HS-27A (cell line): ENCODE data around the gene GPR162.
A peak's percentile ranks its signal among the peaks of the same experiment; 100 is the strongest.

ENCODE experiments used
- DNase-seq: peaks from one replicate; pipeline ENCODE4 v3.0.0-alpha.2; 2012; ENCODE audit warnings: low read depth, missing footprints

GPR162 gene

DNA sequence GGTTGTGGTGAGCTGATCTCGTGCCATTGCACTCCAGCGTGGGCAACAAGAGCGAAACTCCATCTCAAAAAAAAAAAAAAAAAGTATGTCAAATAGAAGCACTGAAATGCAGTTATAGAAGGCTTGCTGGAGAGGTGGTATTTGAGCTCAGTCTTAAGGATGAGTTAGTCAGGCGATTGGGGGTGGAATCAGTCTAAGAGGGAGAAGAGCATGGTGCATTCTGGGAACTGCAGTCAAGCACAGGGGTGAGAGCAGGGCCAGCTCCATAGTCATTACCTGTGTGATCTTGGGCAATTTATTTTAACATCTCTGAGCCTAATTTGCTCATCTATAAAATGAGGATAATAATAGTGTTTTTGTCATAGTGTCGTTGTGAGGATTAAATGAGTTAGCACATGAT is 13.3 kb downstream of the GPR162 start:
- DNase-seq, result no peak

DNA sequence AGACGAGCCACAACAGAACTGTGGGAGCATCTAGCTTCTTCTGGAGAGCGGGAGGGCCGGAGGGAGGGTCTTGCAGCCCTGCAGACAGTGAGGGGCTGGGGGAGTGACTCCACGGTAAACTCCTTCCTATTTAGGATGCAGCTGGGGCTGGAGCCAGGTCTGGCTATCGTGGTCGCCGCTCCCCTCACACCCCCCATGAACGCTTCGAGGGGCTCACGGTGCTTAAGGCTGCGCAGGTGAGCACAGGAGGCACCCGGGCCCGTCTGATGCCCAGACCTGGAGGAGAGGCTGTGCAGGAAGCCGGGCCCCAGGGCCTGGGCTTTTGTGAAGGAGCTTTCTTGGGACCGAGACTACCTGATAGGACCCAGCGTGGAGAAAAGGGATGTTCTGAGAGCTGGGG is 15.2 kb downstream of the GPR162 start:
- no peak for DNase-seq

DNA sequence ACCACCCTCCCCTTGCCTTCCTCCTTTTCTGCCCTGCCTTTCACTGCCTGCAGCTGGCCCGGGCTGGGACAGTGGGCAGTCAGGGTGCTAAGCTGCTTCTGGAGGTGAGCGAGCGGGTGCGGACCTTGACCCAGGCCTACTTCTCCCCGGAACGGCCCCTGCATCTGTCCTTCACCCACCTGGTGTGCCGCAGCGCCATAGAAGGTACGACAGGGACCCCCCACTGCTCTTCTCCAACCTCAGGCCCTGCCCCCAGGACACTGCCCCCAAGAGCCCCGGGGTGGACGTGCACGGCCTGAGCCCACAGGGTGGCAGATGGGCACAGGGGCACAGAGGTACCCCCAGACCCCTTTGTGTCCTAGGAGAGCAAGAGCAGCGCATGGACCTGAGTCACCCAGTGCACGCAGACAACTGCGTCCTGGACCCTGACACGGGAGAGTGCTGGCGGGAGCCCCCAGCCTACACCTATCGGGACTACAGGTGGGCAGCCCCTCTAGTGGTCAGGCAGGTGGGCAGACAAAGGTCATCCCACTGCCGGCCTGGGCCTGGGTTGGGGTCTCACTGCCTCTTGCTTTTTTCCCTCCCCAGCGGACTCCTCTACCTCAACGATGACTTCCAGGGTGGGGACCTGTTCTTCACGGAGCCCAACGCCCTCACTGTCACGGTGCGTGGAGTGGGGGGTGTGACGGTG is 15.9 kb downstream of the GPR162 start:
- DNase-seq, result no peak

DNA sequence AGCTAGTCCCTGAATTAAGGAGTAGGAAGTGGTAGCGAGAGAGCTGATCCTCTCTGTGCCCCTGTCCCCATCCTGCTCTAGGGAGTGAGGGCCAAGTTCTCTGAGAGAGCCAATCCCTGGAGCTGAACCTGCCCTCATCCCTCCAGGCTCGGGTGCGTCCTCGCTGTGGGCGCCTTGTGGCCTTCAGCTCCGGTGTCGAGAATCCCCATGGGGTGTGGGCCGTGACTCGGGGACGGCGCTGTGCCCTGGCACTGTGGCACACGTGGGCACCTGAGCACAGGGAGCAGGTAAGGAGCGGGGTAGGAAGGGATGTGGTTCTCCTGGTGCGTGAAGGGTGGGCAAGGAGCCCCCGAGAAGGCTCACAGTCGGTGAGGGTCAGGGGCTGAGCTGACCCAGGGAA is 17.2 kb downstream of the GPR162 start:
- DNase-seq, result no peak

DNA sequence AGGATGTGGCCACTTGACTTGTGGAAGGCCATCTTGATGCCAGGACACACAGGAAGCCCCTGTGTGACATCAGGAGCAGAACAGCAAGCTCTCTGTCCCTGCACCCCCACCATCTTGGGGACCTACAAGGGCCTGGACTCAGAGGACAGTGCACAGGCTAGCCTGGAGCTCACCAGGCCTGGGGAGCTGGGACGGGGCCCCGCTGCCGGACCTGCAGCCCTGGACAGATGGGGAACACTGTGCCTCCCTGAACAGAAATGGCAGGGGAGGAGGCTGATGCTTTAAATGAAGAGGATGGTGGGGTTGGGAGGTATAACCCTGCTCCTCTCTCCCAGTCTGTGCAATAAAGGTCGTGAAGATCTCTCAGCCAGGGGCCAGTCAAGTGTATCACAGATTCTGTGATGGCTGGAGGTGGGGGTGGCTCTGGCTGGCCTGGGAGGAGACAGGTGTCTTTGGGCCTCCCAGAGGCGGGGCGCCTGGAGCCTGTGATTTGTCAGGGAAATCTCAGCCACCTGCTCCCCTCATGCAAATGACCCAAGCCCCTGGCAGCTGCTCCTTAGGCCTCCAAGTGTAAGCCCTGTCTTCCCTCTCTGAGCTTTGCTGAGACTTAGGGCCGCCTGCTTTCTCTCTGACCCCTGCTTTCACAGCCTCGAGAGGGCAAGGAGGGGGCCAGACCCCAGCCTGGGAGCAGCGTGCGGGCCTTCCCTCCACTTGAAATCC is 18.0 kb downstream of the GPR162 start:
- no peak for DNase-seq

DNA sequence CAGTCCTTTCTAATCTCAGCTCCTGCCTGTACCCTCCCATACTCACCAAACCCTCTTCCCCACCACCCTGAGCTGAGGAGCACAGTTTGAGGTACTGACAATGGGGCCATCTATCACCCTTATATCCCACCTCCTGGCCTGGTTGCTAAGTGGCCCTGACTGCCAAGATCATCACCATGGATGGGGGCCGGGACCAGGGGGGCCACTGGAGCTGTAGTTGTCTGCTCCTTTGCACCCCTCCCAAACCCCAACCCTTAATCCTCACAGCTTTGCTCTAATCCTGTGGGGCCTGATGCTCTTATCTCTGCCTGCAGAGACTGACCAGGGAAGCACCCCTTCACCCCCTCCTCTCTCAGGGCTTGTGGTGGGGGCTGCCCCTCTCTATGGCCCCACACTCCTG is 18.7 kb downstream of the GPR162 start:
- DNase-seq, result no peak

DNA sequence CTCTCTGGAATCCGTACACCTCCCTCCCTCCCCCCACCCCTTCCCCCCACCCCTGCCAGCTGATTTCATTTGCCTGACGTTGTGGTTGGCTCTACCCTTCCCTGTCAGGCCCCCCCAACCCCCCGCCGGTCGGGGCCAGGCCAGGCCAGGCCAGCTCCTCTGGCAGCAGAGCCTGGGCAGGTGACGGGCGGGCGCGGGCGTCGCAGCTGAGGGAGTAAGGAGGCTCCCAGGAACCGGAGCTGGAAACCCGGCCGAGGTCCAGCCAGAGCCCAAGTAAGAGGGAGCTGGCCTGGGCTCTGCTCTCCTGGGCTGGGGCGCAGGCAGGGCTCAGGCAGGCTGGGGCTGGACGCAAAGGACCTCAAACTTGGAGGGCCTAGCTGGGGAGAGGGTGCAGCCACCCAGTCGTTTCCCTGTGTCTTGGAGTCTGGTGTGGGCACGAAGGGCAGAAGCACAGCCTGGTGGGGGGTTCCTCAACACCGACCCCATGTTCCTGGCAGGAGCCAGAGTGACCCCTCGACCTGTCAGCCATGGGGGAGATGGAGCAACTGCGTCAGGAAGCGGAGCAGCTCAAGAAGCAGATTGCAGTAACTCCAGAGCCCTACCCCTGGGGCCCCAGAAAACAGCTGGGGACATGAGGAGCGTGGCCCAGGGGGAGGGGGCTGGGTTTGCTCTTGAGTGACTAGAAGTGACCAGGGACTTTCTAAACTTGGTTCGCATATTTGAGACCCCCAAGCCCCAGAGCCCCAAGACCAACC is 19.3 kb downstream of the GPR162 start, which contains the start of gene GNB3:
GNB3 (plus strand) TSS at position 165 of the 755 bp plus-strand sequence; CDS start at position 528, 363 bp downstream.
- no peak for DNase-seq

DNA sequence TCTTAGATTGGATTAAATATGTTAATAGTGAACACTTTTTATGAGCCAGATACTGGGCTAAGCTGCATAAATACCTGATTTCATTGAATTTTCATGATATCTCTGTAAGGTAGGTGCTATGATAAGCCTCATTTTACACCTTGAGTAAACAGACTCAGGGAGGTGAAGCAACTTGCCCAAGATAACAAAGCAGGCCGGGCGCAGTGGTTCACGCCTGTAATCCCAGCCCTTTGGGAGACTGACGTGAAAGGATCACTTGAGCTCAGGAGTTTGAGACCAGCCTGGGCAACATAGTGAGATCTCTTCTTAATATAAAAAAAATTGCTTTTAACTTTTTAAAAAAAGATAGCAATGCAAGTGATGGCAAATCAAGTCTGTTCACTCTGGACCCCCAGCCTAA is 20.5 kb downstream of the GPR162 start:
- DNase-seq, result no peak

DNA sequence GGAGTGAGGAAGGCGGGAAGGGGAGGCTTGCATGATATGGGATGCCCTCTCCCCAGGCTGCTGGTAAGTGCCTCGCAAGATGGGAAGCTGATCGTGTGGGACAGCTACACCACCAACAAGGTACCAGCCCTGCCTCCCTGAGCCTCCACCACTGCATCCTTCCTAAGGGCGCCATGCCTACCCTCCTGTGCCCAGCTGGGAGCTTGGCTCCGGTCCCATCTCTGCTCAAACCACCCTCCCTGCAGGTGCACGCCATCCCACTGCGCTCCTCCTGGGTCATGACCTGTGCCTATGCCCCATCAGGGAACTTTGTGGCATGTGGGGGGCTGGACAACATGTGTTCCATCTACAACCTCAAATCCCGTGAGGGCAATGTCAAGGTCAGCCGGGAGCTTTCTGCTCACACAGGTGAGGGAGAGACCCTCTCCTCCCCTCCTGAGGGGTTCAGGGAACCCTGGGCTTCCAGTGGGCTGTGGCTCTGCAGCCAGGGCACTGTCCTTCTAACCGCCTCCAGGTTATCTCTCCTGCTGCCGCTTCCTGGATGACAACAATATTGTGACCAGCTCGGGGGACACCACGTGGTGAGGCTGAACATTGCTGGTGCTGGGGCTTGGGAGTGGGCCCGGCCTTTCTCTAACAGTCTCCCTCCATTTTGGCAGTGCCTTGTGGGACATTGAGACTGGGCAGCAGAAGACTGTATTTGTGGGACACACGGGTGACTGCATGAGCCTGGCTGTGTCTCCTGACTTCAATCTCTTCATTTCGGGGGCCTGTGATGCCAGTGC is 21.7 kb downstream of the GPR162 start:
- DNase-seq, result no peak

DNA sequence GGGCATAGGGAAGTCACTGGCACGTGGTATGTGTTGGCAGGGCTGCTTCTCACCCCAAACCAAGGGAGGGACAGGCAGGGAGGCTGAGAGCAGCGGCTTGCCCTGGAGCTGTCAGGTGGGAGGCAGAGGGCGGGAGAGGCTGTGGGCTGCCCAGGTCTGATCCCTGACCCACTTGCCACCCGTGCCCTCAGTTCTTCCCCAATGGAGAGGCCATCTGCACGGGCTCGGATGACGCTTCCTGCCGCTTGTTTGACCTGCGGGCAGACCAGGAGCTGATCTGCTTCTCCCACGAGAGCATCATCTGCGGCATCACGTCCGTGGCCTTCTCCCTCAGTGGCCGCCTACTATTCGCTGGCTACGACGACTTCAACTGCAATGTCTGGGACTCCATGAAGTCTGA is 23.8 kb downstream of the GPR162 start:
- DNase-seq, result no peak

DNA sequence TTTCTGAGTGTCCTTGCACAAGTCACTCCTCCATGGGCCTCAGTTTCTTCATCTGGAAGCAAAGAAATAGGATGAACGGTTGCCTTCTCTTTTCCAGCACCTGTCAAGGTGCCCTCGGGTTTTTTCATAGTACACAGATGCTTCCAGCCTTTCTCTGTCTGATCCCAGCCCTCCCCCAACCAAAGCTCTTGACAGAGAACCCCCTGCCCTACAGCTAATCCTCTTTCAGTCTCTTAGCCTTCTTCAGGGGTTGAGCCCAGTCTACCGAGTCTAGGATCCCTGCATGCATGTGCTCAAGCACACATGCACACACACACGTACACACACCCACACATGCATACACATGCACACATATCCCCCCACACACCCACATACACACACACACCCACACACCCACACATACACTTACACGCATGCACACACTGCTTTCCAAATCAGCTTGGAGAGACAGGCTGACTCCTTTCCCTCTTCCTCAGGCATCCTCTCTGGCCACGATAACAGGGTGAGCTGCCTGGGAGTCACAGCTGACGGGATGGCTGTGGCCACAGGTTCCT is 24.8 kb downstream of the GPR162 start:
- DNase-seq, result no peak

DNA sequence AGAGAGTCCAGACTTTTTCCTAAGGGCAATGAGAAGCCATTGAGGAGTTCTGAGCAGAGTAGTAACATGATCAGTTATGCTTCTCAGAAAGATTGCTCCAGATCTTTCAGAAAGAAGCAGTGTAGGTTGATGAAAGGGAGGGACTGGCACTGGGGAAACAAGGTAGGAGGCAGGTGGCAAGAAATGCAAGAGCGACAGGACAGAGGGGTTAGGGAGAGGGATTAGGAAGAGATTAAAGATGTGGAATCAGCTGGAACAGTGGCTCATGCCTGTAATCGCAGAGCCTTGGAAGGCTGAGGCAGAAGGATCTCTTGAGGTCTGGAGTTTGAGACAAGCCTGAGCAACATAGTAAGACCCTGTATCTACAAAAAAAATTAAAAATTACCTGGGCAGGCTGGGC is 26.1 kb downstream of the GPR162 start:
- DNase-seq, result no peak

DNA sequence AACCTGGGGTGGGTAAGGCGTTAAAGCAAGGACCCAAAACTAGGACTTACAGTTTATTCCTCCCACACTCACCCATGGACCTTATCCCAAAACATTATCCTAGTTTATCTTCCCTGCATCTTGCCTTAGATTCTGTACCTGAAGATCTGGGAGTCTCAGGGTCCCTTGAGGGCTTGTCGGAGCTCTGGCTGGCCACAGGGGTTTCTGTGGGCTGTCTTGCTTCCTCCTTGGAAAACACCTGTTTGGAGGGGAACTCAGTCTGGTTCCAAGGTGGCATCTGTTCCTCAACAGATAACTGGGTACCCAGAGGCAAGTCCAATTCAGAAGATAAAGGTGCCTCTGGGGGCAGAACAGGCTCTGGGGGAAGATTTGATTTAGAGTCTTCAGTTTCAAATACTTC is 27.8 kb downstream of the GPR162 start:
- DNase-seq, result no peak

DNA sequence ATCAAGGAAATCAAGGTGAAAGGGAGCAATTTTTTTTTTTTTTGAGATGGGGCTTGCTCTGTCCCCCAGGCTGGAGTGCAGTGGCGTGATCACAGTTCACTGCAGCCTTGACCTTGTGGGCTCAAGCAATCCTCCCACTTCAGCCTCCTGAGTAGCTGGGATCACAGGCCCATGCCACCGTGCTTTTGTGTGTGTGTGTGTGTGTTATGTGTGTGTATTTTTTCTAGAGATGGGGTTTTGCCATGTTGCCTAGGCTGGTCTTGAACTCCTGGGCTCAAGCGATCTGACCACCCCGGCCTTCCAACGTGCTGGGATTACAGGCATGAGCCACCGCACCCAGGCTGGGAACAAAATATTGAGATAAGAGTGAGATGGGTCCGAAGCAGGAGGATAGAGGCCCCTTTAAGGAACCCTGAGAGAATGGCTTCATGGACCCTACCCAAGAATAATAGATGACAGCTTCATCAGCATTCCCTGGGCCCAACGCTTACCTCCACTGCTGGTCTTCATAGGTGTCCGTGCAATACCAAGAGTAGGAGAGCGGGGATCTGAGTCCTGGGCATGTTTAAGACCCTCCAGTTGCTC is 28.4 kb downstream of the GPR162 start:
- DNase-seq, result no peak

DNA sequence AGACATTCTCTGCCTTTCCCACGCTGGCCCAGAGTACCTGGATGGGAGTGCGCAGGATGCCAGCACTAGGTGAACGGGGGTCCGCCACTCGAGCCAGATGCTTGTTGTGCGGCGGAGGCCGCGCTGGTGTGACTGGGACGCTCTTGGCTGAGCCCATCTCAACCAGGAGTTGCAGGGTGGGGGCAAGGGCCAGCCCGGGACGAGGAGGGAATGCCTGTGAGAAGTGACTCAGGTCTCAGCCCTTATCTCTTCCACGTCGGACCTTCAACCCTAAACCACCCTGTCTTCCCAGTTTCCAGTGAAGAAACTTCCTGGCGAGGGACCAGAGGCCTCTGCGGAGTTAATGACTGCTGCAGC is 29.2 kb downstream of the GPR162 start:
- DNase-seq, result no peak

DNA sequence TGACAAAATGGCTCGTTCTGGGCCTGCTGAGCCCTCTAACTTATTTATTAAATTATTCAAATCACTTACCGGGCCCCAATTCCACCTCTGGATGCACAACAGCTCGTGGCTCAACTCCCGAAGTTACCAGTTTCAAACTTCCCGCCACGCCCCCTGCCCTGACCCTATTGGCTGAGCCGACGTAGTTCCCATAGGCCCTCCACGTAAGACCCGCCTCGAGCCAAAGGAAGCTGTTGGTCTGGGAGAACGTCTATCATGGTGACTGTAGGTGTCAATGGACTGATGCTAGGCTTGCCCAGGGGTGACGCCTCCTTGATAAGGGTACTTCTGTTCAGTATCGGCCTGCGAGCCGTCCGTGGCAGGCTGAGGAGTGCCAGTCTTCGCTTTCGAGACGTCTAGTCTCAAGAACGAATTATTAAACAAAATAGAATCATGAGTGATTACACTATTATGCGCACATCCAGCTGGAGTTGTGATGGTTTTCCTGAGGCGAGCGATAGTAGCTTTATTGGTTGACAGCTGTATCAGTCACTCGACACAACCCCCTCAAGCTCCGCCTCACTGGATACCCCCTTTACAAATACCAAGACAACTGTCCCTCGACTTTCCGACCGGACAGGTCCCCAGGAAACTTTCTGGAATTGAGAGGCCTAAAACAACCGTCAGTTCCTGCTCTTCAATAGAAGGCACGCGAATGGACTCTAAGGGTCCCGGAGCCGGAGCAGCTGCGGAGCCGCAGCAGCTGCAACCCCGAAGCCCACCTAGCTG is 29.7 kb downstream of the GPR162 start, which contains the start of gene CDCA3:
CDCA3 (minus strand) TSS at position 134 of the 768 bp plus-strand sequence. CDS start 334 bp downstream, outside the sequence.
- peak; percentile 99 for DNase-seq

DNA sequence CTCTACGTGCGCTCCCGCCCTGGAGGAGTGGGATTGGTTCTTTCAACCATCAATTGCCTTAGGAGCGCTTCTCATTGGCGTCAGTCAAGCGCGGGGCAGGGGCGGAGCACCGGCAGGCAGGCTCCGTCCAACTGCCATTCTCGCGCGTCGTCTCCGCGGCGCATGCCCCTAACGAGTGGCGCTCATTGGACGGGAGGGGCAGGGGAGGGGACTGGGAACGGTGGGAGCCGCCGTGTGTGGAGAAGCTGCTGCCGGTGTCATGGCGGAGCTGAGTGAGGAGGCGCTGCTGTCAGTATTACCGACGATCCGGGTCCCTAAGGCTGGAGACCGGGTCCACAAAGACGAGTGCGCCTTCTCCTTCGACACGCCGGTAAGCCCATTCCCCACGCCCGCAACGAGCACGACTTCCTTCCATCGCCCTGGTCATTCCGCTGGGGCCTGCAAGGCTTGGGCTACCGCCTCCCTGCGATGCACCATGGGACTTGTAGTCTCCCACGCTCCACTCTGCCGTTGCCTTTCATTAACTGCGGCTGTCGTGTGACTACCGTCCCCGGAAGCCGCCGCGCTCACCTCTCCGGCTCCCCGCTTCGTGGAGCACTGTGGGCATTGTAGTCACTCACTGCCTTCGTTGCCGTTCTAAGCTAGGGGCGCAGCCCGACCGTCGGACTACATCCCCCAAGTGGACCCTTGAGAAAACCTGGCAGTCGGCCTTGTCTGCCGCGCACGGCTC is 30.5 kb downstream of the GPR162 start, which contains the start of gene USP5:
USP5 (plus strand) TSS at position 230 of the 730 bp plus-strand sequence; CDS start at position 260, 30 bp downstream.
- DNase-seq, result peak; percentile 99

DNA sequence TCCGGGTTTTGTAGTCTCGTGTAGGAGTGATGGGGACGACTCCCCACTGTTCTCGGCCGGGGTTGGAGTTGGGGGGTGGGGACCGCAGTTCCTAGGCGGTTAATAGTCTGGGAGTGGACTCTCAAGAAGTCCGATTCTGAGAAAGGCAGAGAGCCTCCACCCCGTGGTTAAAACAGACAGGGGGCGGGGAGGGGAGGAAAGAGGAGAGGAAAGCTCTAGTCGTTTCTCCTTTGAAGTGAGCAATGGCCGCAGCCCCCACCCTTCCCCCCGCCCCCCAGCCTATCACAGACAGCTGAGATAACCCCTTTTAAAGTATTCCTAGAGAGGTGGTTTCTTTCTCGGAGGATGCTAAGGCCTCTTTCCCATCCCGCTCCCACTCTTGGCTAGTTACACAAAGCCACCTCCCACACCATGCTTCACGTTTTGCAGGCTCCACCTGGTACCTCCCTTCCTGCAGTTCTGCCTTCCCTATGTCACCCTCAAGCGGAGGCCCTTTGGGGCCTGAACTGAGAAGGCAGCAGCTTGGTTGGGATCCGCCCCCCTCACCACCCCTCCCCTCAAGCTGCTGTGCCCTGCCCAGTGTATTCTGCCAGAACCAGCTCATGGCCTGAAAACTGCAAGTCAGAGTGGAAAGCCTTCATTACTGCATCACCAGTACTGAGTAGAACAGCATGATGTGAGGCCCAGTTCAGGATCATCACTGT is 31.2 kb downstream of the GPR162 start:
- no peak for DNase-seq

DNA sequence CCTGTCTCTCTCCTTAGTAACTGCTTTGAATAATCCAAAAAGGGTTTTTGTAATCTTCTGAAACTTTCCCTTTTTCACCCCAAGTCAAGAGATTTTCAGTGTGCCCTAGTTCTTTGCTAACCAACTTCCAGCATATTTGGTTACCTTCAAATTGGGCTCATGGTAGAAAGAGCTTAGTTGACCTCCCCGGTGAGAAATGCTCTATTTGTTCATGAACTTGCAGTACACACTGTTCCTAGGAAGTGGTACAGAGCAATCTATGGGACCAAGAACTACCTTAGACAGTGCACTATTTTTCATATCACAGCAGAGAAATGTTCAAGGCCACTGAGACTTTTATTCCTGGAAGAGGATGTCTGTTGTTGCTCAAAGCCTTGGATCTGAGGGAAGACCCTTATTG is 32.0 kb downstream of the GPR162 start:
- DNase-seq, result no peak
